ENCODE data around the gene SRSF11.

SRSF11 gene

DNA sequence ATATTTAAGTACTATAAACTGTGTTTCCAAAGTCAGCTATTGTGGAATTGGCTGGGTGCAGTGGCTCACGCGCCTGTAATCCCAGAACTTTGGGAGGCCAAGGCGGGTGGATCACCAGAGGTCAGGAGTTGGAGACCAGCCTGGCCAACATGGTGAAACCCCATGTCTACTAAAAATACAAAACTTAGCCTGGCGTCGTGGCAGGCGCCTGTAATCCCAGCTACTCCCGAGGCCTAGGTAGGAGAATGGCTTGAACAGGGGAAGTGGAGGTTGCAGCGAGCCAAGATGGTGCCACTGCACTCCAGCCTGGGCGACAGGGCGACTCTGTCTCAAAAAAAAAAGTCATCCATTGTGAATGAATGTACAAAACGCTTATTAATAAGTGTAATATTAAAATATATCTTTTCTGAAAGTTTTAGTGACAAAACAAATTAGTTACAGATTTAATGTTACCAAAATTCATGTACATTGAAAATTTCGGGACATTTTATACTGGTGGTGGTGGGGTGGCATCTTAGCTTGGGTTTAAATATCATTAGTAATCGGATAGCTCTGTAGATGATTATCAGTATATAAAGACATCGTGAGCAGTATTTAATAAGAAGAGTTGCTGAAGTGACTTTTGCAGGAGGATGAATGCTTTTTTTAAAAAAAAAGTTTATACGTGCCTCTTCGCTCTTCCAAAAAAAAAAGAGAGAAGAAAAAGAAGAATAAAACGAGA lies 503 bp upstream of the SRSF11 start:
- in situ Hi-C loops (cut with MboI; ENCODE audit: low sequenced_read_pairs): no loop called here

GRCh38 chr1:70222716-70223235 lies 1.6 kb downstream of the SRSF11 start:
- in situ Hi-C loops (cut with MboI; ENCODE audit: low sequenced_read_pairs): no loop called here

DNA sequence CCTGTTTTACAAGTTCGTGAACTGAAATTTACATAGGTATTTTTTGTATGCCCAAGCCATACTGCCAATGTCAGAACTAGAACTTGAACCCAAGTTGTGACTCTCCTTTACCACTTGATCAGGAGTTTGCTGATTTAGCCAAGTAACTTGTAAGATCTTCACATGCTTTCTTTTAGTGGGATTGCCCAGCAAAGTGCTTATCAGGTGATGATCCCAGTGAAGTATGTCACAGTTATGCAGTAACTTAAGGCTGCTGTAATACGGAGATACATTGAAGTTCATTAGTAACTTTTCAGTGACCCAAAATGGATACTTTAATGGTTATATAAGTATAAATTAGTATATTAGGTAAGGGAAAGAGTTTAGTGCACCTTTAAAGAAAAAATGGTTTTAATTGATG lies 3.8 kb downstream of the SRSF11 start:
- in situ Hi-C loops (cut with MboI; ENCODE audit: low sequenced_read_pairs): no loop called here

GRCh38 chr1:70227439-70227838 lies 6.3 kb downstream of the SRSF11 start:
- in situ Hi-C loops (cut with MboI; ENCODE audit: low sequenced_read_pairs): no loop called here

- in situ Hi-C loops (cut with MboI; ENCODE audit: low sequenced_read_pairs): no loop called here
These were observed 7.5 kb downstream of the SRSF11 start for GRCh38 chr1:70228670-70229069.

GRCh38 chr1:70231475-70231874 lies 10.3 kb downstream of the SRSF11 start:
- in situ Hi-C loops (cut with MboI; ENCODE audit: low sequenced_read_pairs): no loop called here

DNA sequence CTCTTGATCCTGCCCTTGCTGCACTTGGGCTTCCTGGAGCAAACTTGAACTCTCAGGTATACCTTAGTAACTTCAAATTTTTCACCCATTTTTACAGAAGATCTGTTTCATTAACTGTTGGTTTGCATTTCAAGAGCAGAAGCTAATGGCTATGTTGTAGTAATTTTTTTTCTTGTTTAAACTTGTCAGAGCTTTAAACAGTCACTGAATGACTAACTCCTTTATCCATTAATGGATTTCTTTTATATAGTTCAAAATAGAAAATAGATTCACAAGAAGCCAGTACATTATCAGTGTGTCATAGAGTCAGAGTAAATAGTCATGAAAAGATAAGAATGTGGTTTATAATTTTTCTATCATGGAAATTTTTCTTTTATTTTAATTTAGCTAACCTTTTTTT lies 13.6 kb downstream of the SRSF11 start:
- in situ Hi-C loops (cut with MboI; ENCODE audit: low sequenced_read_pairs): no loop called here

DNA sequence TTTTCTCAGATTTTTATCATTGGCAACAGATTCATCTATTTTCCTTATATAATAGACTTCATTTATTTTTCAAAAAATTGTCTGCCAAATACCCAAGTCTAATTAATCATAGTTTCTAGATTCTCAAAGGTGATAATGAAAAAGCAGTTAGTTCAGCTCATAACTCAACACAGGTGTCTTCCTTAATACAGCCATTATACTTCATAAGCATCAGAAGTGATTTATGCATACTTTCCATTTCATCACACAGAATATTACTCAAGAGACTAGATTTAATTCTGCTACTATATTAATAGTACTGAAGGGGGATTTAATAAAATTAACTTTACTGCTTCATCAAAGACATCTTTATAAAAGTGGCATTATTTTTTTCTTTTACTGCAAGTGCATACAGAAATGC lies 18.8 kb downstream of the SRSF11 start:
- in situ Hi-C loops (cut with MboI; ENCODE audit: low sequenced_read_pairs): no loop called here

GRCh38 chr1:70247122-70247521 lies 25.9 kb downstream of the SRSF11 start:
- in situ Hi-C loops (cut with MboI; ENCODE audit: low sequenced_read_pairs): no loop called here

- in situ Hi-C loops (cut with MboI; ENCODE audit: low sequenced_read_pairs): no loop called here
These were observed 26.6 kb downstream of the SRSF11 start for GRCh38 chr1:70247768-70248167.

GRCh38 chr1:70248729-70249128 lies 27.5 kb downstream of the SRSF11 start:
- in situ Hi-C loops (cut with MboI; ENCODE audit: low sequenced_read_pairs): no loop called here

- in situ Hi-C loops (cut with MboI; ENCODE audit: low sequenced_read_pairs): no loop called here
These were observed 35.5 kb downstream of the SRSF11 start for GRCh38 chr1:70256664-70257063.

- in situ Hi-C loops (cut with MboI; ENCODE audit: low sequenced_read_pairs): no loop called here
These were observed 43.7 kb downstream of the SRSF11 start for GRCh38 chr1:70264839-70265238.

GRCh38 chr1:70265946-70266345 lies 44.8 kb downstream of the SRSF11 start:
- in situ Hi-C loops (cut with MboI; ENCODE audit: low sequenced_read_pairs): no loop called here

DNA sequence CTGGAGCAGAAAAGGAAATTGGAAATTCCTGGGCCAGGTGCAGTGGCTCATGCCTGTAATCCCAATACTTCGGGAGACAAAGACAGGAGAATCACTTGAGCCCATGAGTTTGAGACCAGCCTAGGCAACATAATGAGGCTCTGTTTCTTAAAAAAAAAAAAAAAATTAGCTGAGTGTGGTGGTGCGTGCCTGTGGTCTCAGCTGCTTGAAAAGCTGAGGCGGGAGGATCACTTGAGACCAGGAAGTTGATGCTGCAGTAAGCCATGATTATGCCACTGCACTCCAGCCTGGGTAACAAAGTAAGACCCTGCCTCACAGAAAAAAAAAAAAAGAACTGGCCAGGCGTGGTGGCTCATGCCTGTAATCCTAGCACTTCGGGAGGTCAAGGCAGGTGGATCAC lies 56.7 kb downstream of the SRSF11 start:
- in situ Hi-C loops (cut with MboI; ENCODE audit: low sequenced_read_pairs): no loop called here

- in situ Hi-C loops (cut with MboI; ENCODE audit: low sequenced_read_pairs): no loop called here
These were observed 57.5 kb downstream of the SRSF11 start for GRCh38 chr1:70278710-70279109.

DNA sequence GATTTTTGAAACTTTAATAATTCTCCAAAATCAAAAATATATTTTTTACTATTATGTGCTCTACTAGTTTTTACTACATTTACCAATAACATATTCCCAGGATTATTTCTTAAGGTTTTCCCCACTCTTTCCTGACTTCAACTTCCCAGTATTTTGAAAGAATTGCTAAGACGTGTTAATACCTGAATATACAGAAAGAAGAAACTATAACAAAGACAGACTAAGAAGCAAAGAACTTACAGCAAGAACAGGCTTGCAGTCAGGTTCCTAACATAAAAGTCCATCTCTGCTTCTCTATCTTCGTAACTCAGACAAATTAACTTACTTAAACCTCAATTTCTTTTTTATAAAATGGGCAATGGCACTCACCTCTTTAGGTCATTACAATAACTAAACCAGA lies 63.2 kb downstream of the SRSF11 start:
- in situ Hi-C loops (cut with MboI; ENCODE audit: low sequenced_read_pairs): no loop called here

- in situ Hi-C loops (cut with MboI; ENCODE audit: low sequenced_read_pairs): no loop called here
These were observed 65.3 kb downstream of the SRSF11 start for GRCh38 chr1:70286453-70286852.

DNA sequence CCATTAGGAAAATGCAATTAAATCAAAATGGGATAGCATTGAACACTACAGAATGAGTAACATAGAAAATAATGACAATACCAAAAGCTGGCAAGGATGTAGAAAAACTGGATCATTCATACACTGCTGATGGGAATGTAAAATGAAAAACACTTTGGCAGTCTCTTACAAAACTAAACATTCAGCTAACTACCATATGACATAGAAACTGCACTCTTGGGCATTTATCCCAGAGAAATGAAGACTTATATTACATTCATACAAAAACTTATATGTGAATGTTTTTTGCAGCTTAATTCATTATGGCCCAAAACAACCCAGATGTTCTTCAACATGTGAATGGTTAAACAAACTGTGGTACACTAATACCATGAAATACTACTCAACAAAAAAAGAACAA lies 67.0 kb downstream of the SRSF11 start:
- in situ Hi-C loops (cut with MboI; ENCODE audit: low sequenced_read_pairs): no loop called here

GRCh38 chr1:70290218-70290617 lies 69.0 kb downstream of the SRSF11 start:
- in situ Hi-C loops (cut with MboI; ENCODE audit: low sequenced_read_pairs): no loop called here

DNA sequence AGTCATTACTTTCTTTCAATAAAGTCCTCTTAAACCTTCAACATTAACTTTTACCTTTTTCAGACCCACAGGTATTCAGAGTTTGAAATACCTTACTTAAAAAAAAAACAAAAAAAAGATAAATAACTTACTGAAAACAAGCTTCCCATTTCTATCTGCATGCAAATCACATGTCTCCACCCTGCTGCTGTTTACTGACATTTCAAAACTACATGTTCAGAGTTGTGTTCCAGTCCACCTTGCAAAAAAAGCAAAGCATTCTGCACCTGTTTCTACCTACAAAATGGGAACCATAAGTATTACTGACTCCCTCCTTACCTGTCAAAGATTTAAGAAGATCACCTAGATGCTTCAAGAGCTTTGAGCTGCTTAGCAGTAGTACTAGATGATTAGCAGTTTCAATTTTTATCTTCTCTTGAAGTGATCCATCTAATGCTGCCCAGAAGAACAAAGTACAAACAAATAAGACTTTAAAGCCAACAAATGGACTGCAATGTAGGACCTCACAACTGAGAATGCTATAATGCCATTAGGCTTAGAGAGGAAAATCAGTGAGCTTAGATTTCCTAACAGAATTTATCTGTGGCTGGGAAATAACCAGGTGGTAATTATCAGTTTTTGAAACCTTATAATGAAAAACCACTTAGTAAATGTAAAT lies 72.1 kb downstream of the SRSF11 start:
- in situ Hi-C loops (cut with MboI; ENCODE audit: low sequenced_read_pairs): no loop called here

DNA sequence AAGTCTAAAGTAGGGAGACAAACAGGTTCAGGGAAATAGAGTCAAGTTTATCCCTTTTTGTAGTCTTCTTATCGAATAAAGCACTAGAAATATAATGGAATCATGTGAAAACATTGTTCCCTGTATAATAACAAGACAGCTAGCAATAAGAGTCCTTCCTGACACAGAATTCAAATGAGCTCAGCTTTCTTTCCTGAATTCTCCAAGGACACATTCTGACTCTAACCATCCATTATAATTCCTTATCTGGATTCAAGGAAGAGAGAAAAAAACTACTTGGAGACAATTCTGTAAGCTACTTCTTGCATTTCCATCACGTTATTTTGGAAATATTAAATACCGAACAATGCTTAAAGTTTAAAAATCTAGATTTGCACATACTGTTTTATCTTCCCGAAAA lies 74.6 kb downstream of the SRSF11 start:
- in situ Hi-C loops (cut with MboI; ENCODE audit: low sequenced_read_pairs): no loop called here

DNA sequence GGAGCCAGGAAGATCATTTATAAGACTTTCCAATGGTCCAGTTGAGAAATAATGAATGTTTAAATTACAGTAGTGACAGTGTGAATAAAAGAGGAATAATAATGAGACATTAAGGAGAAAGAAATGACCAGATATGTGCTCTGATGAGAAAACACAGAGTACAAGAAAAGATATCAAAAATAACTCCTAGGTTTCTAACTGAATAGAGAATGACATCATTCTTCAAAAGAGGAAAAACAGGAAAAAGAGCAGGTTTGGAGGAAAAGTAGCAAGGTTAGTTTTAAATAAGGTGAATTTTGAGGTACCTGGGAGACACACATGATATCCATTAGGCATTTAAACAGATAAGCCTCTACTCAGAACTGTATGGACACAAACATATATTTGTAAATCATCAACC lies 78.3 kb downstream of the SRSF11 start:
- in situ Hi-C loops (cut with MboI; ENCODE audit: low sequenced_read_pairs): no loop called here

Measured in HL-60/S4 treated with retinoic acid at 250 ng/mL for 4 days and 3 days (cell line).